GM19238 (cell line): ENCODE data around the gene IER2.
A peak's percentile ranks its signal among the peaks of the same experiment; 100 is the strongest.
"Not testable (repeated sequence)": the region's sequence is repeated elsewhere in the genome, so short reads cannot be mapped to it uniquely, and the experiment has no call there.

Experiments used
- DNase-seq: peaks from one replicate; pipeline ENCODE4 v3.0.0; 2011; ENCODE audit warnings: low spot score; ENCODE audit not compliant: insufficient read length

Gene IER2

DNA sequence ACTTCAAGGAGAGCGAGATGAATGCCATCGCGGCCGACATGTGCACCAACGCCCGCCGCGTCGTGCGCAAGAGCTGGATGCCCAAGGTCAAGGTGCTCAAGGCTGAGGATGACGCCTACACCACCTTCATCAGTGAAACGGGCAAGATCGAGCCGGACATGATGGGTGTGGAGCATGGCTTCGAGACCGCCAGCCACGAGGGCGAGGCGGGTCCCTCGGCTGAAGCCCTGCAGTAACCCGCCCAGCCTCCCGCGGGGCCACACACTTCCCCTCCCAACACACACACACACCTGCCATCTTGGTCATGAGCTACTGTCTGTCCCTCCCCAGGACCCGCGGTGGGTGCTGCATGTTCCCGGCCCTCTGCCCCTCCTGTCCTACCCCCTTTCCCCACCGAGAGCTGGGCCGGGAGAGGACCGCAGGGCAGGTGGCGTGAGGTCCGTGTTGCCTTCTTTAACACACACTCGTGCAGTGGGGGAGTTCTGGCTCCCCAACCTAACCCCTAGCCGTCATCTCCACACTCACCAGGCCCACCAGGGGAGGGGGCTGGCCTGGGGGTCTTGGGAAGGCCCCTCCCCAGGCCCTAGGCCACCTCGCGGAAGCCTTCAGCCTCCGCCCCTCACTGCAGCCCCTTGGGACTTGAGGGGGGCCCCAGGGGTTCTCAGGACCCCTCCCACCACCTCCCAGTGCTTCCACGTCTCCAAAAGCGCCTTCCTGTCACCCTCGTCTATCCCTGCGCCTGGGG, 11.9 kb upstream of the IER2 start:
- DNase-seq = no peak

DNA sequence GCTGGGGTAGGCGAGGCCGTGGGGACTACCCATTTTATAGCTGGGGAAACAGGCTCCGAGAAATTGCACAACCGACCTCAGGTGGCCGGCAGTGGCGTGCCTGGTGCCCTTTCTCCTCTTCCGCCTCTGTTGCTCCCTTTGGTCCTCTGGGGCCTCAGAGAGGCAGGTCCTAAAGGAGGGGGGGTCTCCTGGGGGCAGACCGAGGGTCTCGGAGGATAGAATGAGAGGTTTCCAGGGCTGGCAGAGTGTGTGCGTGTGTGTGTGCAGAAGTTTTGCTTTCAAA, 11.4 kb upstream of the IER2 start:
- DNase-seq = no peak

DNA sequence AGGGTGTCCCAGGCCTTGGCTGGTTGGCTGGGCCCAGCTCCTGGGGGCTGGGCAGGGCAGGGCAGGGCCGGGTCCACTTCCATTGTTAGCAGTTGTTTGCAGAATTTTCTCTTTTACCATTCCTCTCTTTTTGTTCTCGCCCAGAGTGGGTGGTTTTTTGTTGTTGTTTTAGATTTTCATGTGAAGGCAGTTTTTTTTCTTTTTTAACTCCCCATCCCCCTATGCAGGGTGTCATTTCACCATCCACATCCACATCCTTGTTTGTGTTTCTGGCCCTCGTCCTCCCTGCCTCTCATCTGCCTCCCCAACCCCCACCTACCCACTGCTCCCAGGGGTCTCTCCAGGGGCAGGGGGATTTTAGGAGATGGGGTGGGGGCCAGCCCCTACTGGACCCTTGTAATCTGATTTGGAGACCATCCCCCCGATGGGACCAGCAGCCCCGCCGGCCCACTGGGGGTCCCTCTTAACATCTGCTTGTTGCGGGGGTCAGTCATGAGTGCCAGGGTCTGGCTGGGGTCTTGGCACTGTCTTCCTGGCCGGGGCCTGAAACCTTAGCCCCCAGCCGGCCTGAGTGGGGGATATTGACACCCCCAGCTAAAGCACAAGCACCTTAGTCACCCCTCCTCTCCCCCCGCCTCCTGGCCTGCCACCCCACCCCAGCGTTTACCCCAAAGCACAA, 10.4 kb upstream of the IER2 start:
- no peak for DNase-seq

DNA sequence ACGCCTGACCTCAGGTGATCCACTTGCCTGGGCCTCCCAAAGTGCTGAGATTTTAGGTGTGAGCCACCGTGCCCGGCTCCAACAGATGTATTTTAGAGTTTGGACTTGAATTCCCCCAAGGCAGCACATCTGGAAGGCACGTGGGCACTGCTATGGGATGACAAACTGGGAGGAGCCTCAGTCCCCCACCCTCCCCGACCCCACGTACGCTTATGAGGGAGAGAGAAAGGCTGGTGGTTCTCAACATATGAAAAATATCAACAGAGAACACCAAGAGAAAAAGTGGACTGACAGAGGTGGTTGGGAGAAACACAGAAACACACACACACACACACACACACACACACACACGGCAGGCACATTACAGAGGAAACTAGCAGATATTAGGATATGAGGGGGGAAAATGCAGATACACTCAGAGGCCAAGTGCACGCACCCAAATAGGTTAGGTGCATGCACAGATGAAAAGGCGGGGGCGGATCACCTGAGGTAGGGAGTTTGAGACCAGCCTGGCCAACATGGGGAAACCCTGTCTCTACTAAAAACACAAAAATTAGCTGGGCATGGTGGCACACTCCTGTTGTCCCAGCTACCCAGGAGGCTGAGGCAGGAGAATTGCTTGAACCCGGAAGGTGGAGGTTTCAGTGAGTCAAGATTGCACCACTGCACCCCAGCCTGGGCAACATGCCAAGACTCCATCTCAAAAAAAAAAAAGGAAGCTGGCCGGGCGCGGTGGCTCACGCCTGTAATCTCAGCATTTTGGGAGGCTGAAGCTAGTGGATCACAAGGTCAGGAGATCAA, 3.2 kb upstream of the IER2 start:
- no peak for DNase-seq

DNA sequence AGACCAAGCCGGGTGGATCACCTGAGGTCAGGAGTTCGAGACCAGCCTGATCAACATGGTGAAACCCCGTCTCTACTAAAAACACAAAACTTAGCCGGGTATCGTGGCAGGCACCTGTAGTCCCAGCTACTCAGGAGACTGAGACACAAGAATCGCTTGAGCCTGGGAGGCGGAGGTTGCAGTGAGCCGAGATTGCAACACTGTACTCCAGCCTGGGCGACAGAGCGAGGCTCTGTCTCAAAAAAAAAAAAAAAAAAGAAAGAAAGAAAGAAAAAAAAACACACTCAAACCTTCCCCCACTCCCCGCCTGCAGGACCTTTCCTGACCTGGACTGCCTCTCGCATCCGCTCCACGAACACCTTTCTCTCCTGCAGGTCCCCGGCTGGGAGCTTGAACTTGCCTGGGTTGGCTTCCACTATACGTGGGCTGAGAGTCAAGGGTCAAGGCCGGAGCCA, 1.0 kb upstream of the IER2 start:
- not testable (repeated sequence) for DNase-seq

DNA sequence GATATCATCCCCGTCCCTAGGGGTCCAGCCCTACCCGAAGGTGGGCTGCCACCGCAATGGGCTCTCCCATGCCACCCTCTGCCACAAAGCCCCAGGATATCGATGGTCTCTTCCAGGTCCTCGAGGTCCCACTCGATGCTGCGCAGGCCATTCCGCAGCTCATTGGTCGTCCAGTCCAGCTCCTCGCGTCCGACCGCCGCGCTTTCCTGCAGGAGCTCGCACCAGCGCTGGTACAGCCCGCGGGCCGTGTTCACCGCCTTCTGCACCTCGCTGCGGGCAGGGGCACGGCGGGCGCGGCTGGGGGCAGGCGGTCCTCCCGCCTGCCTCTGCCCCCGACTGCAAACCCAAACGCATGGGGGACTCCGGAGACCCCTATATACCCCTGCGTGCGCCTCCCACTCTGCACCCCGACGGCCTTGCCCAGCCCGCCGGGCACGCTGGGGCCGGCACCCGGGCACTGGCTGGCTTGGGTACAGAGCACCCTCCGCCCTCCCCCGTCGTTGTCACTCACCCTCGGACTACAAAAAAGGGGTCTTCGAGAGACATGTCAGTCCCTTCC, 504 bp upstream of the IER2 start:
- DNase-seq = no peak

DNA sequence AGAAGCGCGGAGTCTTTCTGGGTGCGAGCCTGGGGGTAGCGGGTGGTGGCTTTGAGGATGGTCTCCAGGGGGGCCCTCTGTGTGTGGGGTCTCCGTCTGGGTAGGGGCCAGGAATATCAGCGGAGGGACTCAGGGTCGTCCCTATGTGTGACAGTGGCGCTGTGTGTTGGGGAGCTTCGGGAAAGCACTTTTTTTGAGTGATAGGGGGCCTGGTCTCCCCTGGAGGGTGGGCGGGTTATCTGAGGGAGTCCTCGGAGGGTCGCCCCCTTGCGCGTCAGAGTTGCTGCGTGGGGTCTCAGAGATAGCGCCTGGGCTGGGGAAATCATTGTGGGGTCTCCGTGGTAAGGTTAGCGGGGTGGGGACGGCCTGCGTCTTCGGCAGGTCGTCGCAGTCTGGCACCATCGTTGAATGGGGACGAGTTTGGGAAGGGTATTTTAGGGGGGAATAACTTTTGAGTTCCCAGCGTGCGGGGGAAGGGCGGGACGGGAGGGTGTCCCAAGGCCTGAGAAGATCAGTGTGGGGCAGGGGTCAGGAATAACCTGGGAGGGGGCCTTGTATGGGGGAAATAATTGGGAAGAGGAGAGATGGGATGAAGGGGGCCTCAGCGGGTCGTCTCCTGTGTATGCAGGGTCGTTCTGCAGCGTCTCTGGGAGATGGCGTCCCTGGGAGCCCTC, 857 bp downstream of the IER2 start:
- no peak for DNase-seq

DNA sequence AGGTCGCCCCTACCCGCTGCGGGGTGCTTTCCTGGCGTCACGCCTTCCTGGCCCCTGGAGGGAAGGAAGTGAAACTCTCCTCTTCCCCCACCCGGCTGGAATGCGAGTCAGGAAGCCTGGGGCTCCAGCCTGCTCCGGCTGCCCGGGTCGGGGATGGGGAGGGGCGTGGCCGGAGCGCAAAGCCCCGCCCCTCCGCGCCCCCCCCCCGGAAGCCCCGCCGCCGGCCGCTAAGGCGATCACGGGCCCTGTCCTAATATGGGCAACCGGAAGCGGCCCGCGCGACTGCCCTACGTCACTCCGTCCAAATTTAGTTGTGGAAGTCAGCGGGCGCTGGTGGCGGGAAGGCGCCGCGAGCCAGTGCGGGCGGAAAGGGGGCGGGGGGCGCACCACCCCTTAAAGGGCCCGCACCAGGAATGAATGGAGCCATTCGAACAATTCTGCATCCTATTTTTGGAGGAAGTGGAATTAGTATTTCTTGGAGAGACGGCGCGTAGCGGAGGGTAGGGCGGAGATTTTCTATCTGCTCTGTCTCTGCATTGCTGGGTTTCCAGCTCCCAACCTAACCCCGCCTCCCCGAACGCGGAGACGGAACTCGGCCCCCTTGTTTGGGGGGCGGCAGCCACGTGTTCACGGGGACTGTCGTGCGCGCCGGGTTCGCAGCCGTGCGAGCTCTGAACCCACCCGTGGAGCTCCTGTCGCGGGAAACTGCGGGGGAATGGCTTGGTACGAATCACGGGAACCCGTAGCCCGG, 1.6 kb downstream of the IER2 start:
- DNase-seq = peak; percentile 80

DNA sequence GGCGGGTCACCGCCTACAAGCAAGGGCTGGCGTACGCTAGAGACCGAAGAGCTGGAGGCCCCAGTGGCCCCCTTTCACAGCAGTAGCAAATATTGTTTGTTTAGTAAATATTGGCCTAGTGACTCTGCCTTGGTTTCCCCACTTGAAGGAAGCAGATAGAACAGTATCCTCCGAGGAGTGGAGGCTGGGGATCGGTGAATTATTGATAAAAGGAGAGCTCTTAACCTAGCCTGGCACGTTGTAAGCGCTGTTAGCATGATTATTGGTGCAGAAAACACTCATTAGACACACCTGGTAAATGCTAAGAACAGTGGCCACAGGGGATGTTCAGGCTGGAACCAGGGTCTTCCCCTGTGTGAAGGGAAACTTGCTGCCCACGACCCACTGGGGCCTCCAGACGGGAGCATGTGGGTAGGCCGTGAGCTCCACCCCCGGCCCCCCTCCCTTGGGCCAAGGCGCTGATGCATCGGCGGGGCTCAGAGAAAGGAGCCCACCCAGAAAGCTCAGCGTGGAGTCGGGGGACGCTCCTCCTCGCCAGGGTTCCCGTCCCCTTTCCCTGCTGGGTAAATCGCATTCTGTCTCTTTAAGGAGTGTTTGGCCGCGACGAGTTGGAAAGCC, 2.3 kb downstream of the IER2 start:
- DNase-seq = peak; percentile 24

DNA sequence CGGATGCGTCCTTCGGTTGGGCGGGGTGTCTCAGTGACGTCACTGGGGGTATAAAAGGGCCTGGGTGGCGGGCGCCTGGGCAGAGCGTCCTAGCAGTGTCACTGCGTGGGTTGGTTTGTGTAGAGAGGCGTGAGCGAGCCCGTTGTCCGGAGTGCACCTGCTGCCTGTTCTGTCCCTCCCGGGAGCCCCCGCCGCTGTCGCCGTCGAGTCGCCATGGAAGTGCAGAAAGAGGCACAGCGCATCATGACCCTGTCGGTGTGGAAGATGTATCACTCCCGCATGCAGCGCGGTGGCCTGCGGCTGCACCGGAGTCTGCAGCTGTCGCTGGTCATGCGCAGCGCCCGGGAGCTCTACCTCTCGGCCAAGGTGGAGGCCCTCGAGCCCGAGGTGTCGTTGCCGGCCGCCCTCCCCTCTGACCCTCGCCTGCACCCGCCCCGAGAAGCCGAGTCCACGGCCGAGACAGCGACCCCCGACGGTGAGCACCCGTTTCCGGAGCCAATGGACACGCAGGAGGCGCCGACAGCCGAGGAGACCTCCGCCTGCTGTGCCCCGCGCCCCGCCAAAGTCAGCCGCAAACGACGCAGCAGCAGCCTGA, 2.9 kb downstream of the IER2 start:
- peak; percentile 82 for DNase-seq

DNA sequence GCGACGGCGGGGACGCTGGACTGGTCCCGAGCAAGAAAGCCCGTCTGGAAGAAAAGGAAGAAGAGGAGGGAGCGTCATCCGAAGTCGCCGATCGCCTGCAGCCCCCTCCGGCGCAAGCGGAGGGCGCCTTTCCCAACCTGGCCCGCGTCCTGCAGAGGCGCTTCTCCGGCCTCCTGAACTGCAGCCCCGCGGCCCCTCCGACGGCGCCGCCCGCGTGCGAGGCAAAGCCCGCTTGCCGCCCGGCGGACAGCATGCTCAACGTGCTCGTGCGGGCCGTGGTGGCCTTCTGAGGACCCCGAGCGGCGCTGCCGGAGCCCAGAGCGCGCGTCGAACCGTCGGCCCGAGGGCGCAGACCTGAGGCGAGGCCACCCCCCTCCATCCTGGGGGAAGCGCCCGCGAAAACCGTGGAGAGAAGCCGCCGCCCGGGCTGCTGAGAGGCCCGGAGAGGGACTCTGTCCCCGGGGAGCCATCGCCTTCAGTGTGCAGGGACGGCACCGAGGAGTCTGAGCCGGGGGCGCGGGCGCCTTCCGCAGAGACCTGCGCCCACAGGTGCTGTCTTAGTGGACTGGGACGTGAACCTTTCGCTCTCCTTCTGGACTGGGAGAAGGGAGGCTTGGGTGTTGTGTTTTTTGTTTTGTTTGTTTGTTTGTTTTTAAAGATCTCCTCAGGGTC, 3.5 kb downstream of the IER2 start:
- DNase-seq = no peak

DNA sequence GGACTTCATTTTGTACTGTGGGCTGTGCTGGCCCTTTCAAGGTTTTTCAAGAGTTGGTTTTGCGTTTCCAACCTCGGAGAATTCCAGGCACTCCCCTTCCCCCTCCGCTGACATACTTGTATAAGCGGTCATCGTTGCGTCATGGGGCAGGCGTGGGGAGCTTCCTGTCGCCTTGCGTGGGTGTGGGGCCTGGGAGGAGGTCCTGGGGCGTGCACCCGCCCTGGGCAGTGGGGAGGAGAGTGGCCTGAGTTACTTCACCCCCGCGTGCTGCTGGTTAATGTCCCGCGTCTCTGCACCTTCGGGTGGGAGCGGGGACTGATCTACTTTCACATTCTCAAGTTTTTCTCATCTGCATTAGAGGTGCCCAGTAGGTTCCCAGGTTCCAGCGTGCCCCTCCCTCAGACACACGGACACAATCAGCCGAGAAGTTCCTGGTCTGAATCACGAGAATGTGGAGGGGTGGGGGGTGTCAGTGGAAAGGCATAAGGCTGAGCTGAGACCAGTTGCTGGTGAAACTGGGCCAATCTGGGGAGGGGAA, 4.1 kb downstream of the IER2 start:
- DNase-seq = no peak

DNA sequence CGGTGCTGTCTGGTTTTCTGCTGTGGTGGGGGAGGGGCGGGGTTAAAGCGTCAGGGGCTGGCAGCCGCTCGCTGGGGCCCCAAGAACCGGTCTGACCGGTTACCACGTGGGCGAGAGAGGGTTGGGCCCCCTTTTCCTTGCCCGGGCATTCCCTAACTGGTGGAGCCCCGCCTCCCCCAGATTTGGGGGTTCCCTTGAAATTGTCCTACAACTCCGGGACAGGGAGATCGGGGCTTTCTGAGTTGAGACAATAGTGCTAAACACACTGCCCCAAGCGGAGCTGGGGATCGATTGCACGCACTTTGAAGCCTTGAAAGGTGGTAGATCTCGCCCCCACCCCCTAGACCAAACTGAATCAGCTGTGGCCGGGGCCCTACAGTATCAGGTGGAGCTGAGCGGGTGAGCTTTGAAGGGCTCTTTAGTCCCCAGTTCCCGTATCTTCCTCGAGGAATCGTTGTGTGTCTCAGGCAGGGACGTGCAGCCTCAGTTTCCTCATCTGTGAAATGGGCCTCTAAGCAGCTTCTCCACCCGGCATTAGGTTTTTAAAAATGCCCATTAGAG, 4.8 kb downstream of the IER2 start:
- peak; percentile 45 for DNase-seq

DNA sequence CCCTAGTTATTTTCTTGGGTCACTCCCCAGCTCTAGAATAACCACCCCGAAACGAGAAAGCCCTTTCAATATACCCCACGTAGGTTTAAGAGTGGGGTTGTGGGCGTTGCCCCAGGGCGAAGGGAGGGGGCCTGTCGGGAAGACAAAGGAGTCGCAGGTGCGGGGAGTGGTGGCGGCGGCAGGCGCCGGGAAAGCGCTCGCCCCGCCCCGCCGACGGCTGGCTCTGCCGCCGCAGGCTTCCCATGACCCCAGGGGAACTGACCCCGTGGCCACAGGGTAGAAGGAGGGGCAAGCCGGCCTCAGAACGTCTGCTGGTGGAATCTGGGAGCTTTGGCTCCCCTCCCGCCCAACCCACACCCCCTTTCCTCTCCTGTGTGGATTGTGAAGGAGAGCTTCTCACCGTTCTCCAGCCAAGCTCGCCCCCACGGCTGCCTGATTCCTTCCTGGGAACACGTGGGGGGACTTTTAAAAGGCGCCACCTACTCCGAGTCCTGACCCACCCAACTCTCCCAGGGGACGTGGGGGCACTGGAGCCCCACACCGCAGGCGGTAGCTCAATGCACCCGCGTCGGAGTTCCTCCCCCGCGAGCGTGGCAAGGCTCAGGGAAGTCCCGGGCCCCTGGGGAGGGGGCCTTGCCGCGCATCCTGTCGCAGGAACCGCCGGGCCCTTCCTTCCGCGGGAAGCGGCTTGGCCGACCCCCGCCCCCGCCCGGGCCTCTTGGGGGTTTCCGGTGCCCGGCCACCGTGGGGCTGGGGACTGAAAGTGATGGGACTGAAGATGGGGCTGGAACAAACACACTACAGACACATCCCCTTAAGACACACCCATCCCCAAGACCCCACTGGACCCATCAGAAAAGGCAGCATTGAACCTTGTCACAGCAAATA, 5.5 kb downstream of the IER2 start:
- DNase-seq = peak; percentile 62

DNA sequence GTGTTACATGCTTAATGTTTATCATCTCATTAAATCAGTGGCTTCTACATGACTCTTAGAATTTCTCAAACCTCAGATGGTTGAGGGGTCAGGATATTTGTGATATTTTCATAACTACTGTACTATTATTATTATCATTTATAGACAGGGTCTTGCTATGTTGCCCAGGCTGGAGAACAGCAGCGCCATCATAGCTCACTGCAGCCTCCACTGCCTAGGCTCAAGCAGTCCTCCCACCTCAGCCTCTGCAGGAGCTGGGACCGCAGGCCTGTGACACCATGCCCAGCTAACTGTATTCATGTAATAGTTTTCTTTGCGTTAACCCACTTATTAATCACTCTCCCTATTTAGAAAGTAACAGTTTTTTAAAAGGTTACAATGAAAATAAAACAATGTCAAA, 9.5 kb downstream of the IER2 start:
- DNase-seq = no peak

DNA sequence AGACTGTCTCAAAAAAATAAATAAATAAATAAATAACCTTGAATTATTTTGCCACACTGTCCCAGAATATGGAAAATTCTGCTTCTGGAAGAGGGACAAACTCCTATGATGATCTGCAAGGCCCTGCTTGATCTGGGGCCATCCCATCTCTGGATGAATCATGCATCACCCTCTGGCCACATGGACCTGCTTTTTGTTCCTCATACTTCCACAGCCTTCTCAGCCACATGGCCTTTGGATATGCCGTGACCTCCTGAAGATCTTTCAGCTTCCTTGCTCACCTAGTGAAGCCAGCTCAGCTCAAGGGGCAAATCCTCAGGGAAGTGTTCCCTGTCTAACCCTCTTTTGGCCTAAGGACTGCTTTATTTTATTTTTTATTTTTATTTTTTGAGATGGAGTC, 10.3 kb downstream of the IER2 start:
- no peak for DNase-seq

DNA sequence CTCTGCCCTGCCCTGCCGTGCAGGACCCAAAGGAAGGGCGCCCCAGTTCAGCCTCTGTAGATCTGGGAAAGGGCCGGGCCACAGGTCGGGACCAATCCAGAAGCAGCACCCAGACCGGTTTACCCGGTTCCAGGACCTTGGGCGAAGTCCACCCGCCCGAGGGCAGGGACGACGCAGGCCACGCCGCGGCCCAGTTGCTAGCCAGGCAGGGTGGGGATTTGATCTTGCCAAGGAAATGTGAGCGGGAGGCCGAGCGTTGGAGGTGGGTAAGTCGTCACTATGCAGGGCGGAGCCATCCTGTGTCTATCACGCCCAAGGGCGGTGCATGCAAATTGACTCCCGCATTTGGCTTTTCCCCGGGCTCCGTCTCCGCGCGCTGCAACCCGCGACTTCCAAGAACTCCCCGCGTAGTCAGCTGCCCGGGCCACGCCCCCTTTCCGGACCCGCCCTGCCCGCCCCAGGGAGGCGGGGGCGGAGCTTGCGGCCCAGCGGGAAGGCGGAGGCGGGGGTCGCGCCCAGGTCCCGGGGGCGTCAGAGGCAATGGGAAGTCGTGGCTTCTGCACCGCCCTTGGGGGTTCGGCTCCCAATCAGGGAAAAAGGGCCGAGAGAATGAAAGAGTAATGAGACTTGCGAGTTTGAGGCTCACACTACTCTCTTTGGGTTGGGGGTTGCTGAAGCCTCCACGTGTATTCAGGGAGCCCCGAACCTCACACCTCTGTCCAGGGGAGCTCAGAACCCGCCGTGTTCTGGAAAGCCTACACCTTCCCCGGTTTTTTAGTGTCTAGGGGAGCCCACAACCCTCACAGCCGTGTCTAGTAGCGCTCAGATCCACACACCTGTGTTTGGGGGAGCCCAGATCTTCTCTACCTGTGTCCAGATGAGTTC, 12.8 kb downstream of the IER2 start:
- no peak for DNase-seq
